Measurements from ENCODE around the gene COL19A1.

Gene COL19A1

GRCh38 chr6:70171236-70171635 lies 304.9 kb downstream of the COL19A1 start:
- DNase-seq (ENCODE audit: low spot score): no peak

DNA sequence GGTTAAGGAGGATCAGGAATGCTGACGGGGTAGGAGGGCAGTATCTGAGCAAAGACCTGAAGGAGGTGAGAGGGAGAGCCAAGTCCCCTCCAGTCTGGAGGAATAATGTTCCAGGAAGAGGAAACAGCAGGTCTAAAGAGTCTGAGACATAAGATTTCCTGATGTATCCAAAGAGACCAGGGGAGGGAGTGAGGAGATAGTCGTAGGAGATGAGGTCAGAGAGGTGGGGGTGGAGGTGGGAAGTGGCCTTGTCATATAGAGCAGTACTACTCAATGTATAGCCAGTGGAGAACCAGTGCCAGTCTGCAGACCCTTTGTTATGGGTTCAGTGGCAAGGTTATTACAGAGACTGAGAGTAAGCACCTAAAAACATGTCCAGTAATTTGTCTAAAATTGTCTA lies 305.9 kb downstream of the COL19A1 start:
- no peak for DNase-seq (ENCODE audit: low spot score)

DNA sequence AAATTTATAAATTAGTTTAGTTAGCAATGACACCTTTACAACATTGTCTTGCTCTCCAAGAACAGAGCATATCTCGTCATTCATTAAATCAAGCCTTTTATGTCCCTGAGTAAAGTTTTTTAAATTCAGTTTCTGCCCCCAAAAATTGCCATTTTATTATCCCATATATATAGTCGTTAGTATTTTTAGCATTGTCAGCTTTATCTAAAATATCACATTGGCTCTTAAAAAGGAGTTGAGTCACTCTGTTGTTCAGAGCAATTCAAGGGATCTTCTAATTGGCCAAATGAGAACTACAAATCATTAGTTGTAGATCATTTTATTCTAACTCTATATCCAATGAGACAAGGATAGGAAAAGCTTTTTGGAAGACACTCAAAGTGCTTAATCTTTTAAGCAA lies 309.4 kb downstream of the COL19A1 start:
- no peak for DNase-seq (ENCODE audit: low spot score)

DNA sequence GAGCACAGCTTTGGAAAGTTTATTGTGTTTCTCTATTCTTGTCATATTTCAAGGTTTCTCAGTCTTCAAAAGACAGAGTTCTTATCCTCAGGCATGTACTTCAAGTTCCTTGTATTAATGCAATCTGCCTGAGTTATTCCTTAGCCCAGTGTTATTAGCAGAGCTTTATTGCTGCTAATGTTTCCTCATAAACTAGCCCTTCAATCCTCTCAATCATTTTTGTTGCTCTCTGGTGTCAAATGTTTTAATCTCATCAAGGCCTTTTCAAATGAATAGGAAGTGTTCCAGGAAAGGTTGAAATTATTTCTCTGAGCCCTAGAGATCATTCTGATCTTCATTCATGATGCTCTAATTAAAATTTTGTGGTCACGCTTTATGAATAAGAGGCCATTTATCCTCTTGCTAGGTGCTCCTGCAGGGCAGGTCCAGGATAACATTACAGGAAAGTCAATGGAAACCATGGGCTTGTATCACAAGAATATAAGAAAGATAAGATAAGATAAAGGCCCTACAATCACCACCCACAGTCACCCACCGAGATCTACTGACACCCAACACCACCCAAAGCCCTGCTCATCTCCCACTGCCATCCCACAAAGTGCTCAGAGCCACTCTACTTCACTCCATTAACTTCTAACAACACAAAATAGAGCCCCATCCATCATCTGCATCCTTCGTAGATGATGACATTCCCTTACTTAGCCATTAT lies 310.6 kb downstream of the COL19A1 start:
- no peak for DNase-seq (ENCODE audit: low spot score)

DNA sequence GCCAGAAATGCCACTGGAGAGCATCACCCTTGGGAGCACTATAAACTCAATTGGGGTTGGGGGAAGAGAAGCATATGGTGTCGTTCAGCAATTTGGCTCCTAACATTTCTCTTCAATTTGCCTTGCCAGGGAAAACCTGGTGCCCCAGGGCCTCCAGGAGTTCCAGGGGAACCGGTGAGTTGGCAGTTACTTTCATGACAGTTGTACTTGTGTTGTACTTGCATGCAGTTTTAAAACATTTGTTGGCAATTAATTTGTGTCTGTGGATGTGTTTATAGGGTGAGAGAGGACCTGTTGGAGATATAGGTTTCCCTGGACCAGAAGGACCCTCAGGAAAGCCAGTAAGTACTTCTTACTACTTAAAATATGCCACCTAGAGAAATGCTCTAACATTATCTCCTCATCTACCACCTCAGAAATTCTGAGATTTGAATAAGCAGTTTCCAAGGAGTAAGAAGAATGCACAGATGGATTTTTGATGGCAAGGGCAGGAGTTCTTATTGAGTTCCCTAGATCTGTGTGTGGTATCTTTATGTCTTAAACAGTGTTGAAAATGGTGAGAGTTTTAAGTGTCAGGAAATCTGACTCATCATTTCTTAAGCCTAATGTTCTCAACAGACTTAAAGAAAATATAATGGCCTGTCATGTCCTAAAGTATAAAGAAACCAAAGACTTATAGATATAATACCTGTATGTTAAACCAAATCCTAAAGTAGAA lies 314.0 kb downstream of the COL19A1 start:
- no peak for DNase-seq (ENCODE audit: low spot score)

DNA sequence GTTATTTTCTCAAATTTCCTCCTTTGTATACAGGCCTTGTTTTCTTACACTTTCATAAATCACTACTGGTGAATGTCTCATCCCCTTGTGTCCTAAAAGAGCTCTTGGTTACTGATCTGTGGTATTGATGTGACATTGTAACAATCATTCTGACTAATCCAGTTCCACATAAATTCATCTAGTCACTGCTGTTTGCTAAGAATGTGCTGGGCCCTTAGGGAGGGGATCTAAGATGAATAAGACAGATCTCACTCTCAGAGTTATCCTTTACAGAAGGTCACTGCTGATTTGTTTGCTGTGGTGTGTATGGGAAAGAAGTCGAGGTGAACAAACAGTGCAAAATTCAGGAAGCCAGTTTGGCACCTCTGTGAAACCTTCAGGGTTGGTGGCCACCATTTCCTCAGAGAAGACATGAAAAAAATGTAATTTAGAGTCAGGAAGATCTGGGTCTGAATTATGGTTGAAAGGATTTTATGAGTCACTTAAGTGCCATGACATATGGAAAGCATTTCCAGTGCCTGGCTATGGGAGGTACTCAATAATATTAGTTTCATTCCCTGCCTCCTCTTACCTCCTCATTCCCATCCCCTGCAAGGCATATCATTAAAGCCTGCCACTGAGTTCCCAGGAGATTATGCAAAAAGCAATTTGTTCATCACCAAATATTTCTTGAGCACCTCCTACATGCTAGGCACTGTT lies 314.7 kb downstream of the COL19A1 start:
- DNase-seq (ENCODE audit: low spot score): no peak

- no peak for DNase-seq (ENCODE audit: low spot score)
These were observed 317.2 kb downstream of the COL19A1 start for GRCh38 chr6:70183538-70183937.

DNA sequence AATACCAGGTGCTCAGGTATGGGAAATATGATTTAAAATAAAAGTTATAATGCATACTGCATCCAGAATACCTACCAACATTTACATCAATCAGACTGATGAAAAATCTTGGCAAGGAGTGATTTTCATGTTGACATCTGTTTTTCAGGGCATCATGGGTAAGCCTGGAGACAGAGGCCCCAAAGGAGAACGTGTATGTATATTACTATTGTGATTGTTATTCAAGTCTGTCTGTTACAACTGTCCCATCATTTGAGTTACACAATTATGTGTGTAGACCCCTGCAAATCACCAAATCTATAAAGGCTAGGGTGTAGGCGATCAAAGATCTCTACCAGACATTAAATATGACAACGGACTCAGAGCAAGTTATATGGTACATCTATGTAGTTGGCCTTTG lies 318.4 kb downstream of the COL19A1 start:
- DNase-seq (ENCODE audit: low spot score): no peak

- DNase-seq (ENCODE audit: low spot score): no peak
These were observed 320.1 kb downstream of the COL19A1 start for GRCh38 chr6:70186461-70186860.

DNA sequence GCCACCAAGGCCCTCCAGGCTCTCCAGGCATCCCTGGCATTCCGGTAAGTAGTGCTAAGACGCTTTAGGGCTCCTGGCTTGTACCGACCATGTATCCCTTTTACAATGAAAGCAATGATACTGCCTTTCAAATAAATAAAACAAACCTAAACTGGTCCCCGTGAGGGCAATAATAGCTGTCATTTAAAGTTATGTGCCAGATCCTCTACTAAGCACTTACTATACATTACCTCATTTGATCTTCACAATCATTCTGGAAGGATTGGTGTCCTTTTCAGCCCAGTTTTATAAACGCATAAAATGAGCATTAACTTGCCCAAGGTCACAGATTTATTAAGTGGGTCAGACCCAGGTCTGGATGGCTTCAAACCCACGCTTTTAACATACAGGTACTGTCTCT lies 321.8 kb downstream of the COL19A1 start:
- DNase-seq (ENCODE audit: low spot score): no peak

DNA sequence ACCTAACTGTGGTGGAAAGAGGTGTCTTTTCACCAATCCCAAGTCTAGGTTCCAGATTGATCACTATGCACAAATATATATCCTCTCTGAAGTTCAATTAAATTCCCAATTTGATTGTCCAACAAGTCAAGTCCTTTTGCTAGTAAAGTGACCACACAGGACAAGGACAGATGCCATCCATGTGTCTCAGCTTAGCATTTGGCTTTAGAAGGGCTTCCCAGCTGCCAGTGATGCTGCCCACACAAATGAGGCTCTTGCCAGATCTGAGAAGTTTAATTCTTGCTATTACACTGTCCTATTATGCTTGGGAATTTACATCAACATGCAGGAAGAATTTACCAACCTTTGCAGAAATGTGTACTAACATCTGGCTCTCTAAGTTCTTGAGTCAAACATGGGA lies 328.1 kb downstream of the COL19A1 start:
- no peak for DNase-seq (ENCODE audit: low spot score)

GRCh38 chr6:70196531-70196930 lies 330.2 kb downstream of the COL19A1 start:
- DNase-seq (ENCODE audit: low spot score): no peak

DNA sequence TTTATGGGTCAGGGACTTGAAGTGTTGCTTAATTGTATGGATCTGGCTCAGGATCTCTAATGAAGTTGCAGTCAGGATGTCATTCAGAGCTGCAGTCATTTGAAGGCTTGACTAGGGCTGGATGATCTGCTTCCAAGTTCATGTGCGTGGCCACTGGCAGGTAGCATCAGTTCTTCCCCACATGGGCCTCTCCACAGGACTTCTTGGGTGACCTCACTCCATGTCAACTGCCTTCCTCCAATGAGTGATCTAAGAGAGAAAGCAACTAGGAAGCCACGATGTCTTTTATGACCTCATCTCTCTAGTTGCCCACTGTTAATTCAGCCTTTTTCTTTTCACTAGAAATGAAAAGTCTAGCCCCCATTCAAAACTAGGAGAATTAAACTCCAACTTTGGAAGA lies 332.4 kb downstream of the COL19A1 start:
- no peak for DNase-seq (ENCODE audit: low spot score)

DNA sequence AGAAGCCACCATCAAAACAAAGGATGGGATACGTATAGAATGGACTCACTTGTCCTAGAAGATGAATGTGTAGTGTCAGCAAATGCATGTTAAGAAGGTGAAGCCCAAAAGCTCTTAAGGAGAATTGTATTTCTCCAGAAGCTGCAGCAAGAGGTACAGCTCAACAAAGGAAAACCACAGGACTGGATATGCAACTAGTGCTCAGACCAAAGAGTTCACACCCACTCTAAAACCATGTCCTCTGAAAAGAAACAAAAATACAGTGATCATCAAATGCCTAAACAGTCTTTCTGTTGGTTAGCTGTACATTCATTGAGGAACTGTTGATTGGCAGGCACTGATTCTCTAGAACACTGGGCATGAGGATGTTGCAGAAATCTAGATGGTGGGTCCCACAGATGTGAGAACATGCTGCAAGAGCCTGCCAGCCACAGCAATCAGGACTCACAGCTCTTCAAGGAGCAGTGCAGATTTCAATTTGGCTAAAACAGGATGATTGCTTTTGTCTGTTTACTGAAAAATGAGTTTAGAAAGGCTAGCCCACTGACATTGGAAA lies 342.0 kb downstream of the COL19A1 start:
- DNase-seq (ENCODE audit: low spot score): no peak

- peak; percentile 17 for DNase-seq (ENCODE audit: low spot score)
These were observed 344.1 kb downstream of the COL19A1 start for GRCh38 chr6:70210462-70210861.

GRCh38 chr6:70215460-70216108 lies 349.2 kb downstream of the COL19A1 start:
- DNase-seq (ENCODE audit: low spot score): no peak

DNA sequence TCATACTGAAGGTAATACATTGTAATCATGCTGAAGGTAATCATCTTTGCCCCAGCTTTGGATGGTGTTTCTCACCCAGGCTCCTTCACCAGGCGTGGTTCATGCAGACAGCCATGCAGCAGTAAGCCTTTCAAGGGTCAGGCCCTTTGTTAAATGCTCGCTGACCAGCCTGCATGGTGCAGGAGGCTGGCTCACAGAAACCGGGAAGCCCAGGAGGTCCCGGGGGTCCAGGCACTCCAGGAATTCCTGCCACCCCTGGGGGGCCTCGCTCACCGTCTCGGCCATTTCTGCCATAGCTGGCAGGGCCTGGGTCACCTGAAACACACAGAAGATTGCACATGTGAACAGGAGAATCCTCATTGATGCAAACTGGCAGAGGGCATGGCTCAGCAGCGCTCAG lies 350.4 kb downstream of the COL19A1 start:
- DNase-seq (ENCODE audit: low spot score): no peak

- DNase-seq (ENCODE audit: low spot score): no peak
These were observed 353.7 kb downstream of the COL19A1 start for GRCh38 chr6:70219943-70220613.

GRCh38 chr6:70221025-70221714 lies 354.8 kb downstream of the COL19A1 start:
- peak; percentile 58 for DNase-seq (ENCODE audit: low spot score)

- DNase-seq (ENCODE audit: low spot score): no peak
These were observed 355.5 kb downstream of the COL19A1 start for GRCh38 chr6:70221715-70222438.

GRCh38 chr6:70222439-70222749 lies 356.0 kb downstream of the COL19A1 start:
- DNase-seq (ENCODE audit: low spot score): no peak
